M059J (cell line): ENCODE measurements around the gene ST6GALNAC5. TPM values are rescaled to one million over a fixed set of nuclear protein-coding genes. Genes with fewer than 3 reads are reported as not detected.
"Not testable (repeated sequence)": the region's sequence is repeated elsewhere in the genome, so short reads cannot be mapped to it uniquely, and the experiment has no call there.

Experiments used
- DNase-seq: peaks from one replicate; pipeline ENCODE4 v3.0.0-alpha.2; 2012; ENCODE audit warnings: low read depth
- total RNA-seq: library from RNA; depleted of rRNA; stranded (reverse); fragments of >200 nt; shearing (Covaris generic); gene quantifications from 2 replicates; pipeline ENCODE4 v1.2.3, GENCODE V29; 2014

Gene ST6GALNAC5
- total RNA-seq, 1 experiment from 2014 or later, result 2.0 TPM

GRCh38 chr1:76938304-76938703 lies 71.0 kb downstream of the ST6GALNAC5 start:
- no peak for DNase-seq

- DNase-seq, result peak; percentile 90
These were observed 72.0 kb downstream of the ST6GALNAC5 start for GRCh38 chr1:76939050-76939816.

GRCh38 chr1:76939817-76940216 lies 72.5 kb downstream of the ST6GALNAC5 start:
- no peak for DNase-seq

- peak; percentile 15 for DNase-seq
These were observed 73.5 kb downstream of the ST6GALNAC5 start for GRCh38 chr1:76940571-76941335.

- DNase-seq, result peak; percentile 84
These were observed 75.3 kb downstream of the ST6GALNAC5 start for GRCh38 chr1:76942549-76942948.

- DNase-seq, result peak; percentile 90
These were observed 77.7 kb downstream of the ST6GALNAC5 start for GRCh38 chr1:76944942-76945341.

- peak; percentile 50 for DNase-seq
These were observed 81.6 kb downstream of the ST6GALNAC5 start for GRCh38 chr1:76948846-76949245.

GRCh38 chr1:76949503-76949902 lies 82.2 kb downstream of the ST6GALNAC5 start:
- peak; percentile 90 for DNase-seq

- peak; percentile 67 for DNase-seq
These were observed 83.0 kb downstream of the ST6GALNAC5 start for GRCh38 chr1:76950306-76950705.

GRCh38 chr1:76951153-76951552 lies 83.9 kb downstream of the ST6GALNAC5 start:
- peak; percentile 66 for DNase-seq

- DNase-seq, result no peak
These were observed 88.4 kb downstream of the ST6GALNAC5 start for GRCh38 chr1:76955652-76956051.

GRCh38 chr1:76957961-76958360 lies 90.7 kb downstream of the ST6GALNAC5 start:
- DNase-seq, result no peak

GRCh38 chr1:76958828-76959227 lies 91.5 kb downstream of the ST6GALNAC5 start:
- no peak for DNase-seq

GRCh38 chr1:76959556-76959955 lies 92.3 kb downstream of the ST6GALNAC5 start:
- no peak for DNase-seq

- peak; percentile 50 for DNase-seq
These were observed 94.0 kb downstream of the ST6GALNAC5 start for GRCh38 chr1:76961181-76961819.

- no peak for DNase-seq
These were observed 94.5 kb downstream of the ST6GALNAC5 start for GRCh38 chr1:76961820-76962207.

- DNase-seq, result not testable (repeated sequence)
These were observed 114.0 kb downstream of the ST6GALNAC5 start for GRCh38 chr1:76981267-76981666.

- DNase-seq, result peak; percentile 26
These were observed 122.7 kb downstream of the ST6GALNAC5 start for GRCh38 chr1:76989976-76990375.

- DNase-seq, result no peak
These were observed 125.8 kb downstream of the ST6GALNAC5 start for GRCh38 chr1:76993036-76993435.

GRCh38 chr1:76998582-76999223 lies 131.4 kb downstream of the ST6GALNAC5 start:
- peak; percentile 92 for DNase-seq

GRCh38 chr1:77007675-77008074 lies 140.4 kb downstream of the ST6GALNAC5 start:
- DNase-seq, result no peak

- no peak for DNase-seq
These were observed 143.7 kb downstream of the ST6GALNAC5 start for GRCh38 chr1:77010937-77011336.
